ENCODE measurements around the gene MYBBP1A. TPM values are rescaled to one million over a fixed set of nuclear protein-coding genes. Genes with fewer than 3 reads are reported as not detected.

MYBBP1A gene
- total and polyA plus RNA-seq, 3 experiments from 2014 or later, result 34.1 to 157 (median 148) TPM

- Mint-ChIP-seq H3K4me1 (peaks cover 0 to 5% (median 1%) of the 10 kb centered on the region in 3 donors), H3K36me3 (peaks cover 0 to 1% (median 0%) of the 10 kb centered on the region in 3 donors), H3K27me3 (peaks cover 0 to 2% of the 10 kb centered on the region in 2 donors), H3K9me3 (no peaks in the 10 kb centered on the region), H3K4me3 (no peak overlapping the region), H3K27ac (no peak overlapping the region)
- no peak overlapping the region for H3K4me3 ChIP-seq (ENCODE audit: low read length)
- no peaks in the 10 kb centered on the region for H3K9me3 ChIP-seq (ENCODE audit: low read length)
- no peak for DNase-seq
- ChIA-PET POLR2A (no interaction called here), CTCF (no interaction called here)
- no peaks in the 10 kb centered on the region for H3K27me3 ChIP-seq (ENCODE audit: insufficient read depth, low read length, poor library complexity, severe bottlenecking)
- H3K4me1 ChIP-seq (ENCODE audit: insufficient read depth, low read length), result no peaks in the 10 kb centered on the region
- H3K36me3 ChIP-seq (ENCODE audit: insufficient read depth, low read length), result no peaks in the 10 kb centered on the region
- no peak overlapping the region for H3K27ac ChIP-seq (ENCODE audit: low read depth, low read length)
Measured at GRCh38 chr17:4515501-4515900, 39.7 kb downstream of the MYBBP1A start.

GRCh38 chr17:4514779-4515178, 40.4 kb downstream of the MYBBP1A start:
- Histone ChIP-seq H3K36me3 (ENCODE audit: insufficient read depth, low read length) (no peaks in the 10 kb centered on the region), H3K9me3 (ENCODE audit: low read length) (no peaks in the 10 kb centered on the region), H3K27me3 (ENCODE audit: insufficient read depth, low read length, poor library complexity, severe bottlenecking) (no peaks in the 10 kb centered on the region), H3K27ac (ENCODE audit: low read depth, low read length) (no peak overlapping the region), H3K4me3 (ENCODE audit: low read length) (no peak overlapping the region), H3K4me1 (ENCODE audit: insufficient read depth, low read length) (no peaks in the 10 kb centered on the region)
- DNase-seq, result no peak
- POLR2A ChIA-PET, result no interaction called here
- Mint-ChIP-seq H3K4me1 (peaks cover under 1 to 9% (median 2%) of the 10 kb centered on the region in 3 donors), H3K36me3 (peaks cover 0 to 1% (median 0%) of the 10 kb centered on the region in 3 donors), H3K27me3 (peaks cover 0 to 2% of the 10 kb centered on the region in 2 donors), H3K4me3 (no peak overlapping the region), H3K27ac (no peak overlapping the region), H3K9me3 (no peaks in the 10 kb centered on the region)
- CTCF ChIA-PET, result no interaction called here

- Mint-ChIP-seq H3K27ac (no peak overlapping the region), H3K36me3 (peaks cover 0 to 1% (median 0%) of the 10 kb centered on the region in 3 donors), H3K4me1 (peaks cover 6 to 15% (median 7%) of the 10 kb centered on the region in 3 donors), H3K4me3 (no peak overlapping the region), H3K27me3 (peaks cover 0 to 2% of the 10 kb centered on the region in 2 donors), H3K9me3 (no peaks in the 10 kb centered on the region)
- Histone ChIP-seq H3K36me3 (ENCODE audit: insufficient read depth, low read length) (no peaks in the 10 kb centered on the region), H3K4me1 (ENCODE audit: insufficient read depth, low read length) (peaks cover 5% of the 10 kb centered on the region), H3K9me3 (ENCODE audit: low read length) (no peaks in the 10 kb centered on the region), H3K4me3 (ENCODE audit: low read length) (no peak overlapping the region), H3K27ac (ENCODE audit: low read depth, low read length) (no peak overlapping the region), H3K27me3 (ENCODE audit: insufficient read depth, low read length, poor library complexity, severe bottlenecking) (no peaks in the 10 kb centered on the region)
- ChIA-PET CTCF (no interaction called here), POLR2A (no interaction called here)
- no peak for DNase-seq
Measured at GRCh38 chr17:4514206-4514605, 41.0 kb downstream of the MYBBP1A start.

GRCh38 chr17:4513113-4514032, 41.8 kb downstream of the MYBBP1A start:
- H3K4me1 ChIP-seq (ENCODE audit: insufficient read depth, low read length), result peaks cover 11% of the 10 kb centered on the region

GRCh38 chr17:4512156-4513112, 42.8 kb downstream of the MYBBP1A start:
- ChIA-PET CTCF (no interaction called here), POLR2A (no interaction called here)
- Mint-ChIP-seq H3K27ac (peak overlapping the region in 1 of 8 donors; percentile 11), H3K9me3 (no peaks in the 10 kb centered on the region), H3K27me3 (peaks cover 0 to 2% of the 10 kb centered on the region in 2 donors), H3K36me3 (no peaks in the 10 kb centered on the region), H3K4me3 (no peak overlapping the region), H3K4me1 (peaks cover 13 to 29% (median 20%) of the 10 kb centered on the region in 3 donors)
- Histone ChIP-seq H3K36me3 (ENCODE audit: insufficient read depth, low read length) (no peaks in the 10 kb centered on the region), H3K4me3 (ENCODE audit: low read length) (no peak overlapping the region), H3K27me3 (ENCODE audit: insufficient read depth, low read length, poor library complexity, severe bottlenecking) (no peaks in the 10 kb centered on the region), H3K9me3 (ENCODE audit: low read length) (no peaks in the 10 kb centered on the region), H3K4me1 (ENCODE audit: insufficient read depth, low read length) (peaks cover 11% of the 10 kb centered on the region), H3K27ac (ENCODE audit: low read depth, low read length) (no peak overlapping the region)
- no peak for DNase-seq

More at GRCh38 chr17:4513113-4514032, 41.8 kb downstream of the MYBBP1A start:
- H3K27ac Mint-ChIP-seq, result no peak overlapping the region
- ChIA-PET CTCF (no interaction called here), POLR2A (no interaction called here)
- no peak for DNase-seq
- no peak overlapping the region for H3K27ac ChIP-seq (ENCODE audit: low read depth, low read length)
- H3K9me3 ChIP-seq (ENCODE audit: low read length), result no peaks in the 10 kb centered on the region
- no peak overlapping the region for H3K4me3 Mint-ChIP-seq
- peaks cover 13 to 23% (median 14%) of the 10 kb centered on the region in 3 donors for H3K4me1 Mint-ChIP-seq
- no peak overlapping the region for H3K4me3 ChIP-seq (ENCODE audit: low read length)
- no peaks in the 10 kb centered on the region for H3K9me3 Mint-ChIP-seq
- peaks cover 0 to 1% (median 0%) of the 10 kb centered on the region in 3 donors for H3K36me3 Mint-ChIP-seq
- peaks cover 0 to 2% of the 10 kb centered on the region in 2 donors for H3K27me3 Mint-ChIP-seq
- no peaks in the 10 kb centered on the region for H3K27me3 ChIP-seq (ENCODE audit: insufficient read depth, low read length, poor library complexity, severe bottlenecking)
- no peaks in the 10 kb centered on the region for H3K36me3 ChIP-seq (ENCODE audit: insufficient read depth, low read length)

- Mint-ChIP-seq H3K4me1 (peaks cover 13 to 30% (median 20%) of the 10 kb centered on the region in 3 donors), H3K4me3 (no peak overlapping the region), H3K27ac (peak overlapping the region in 2 of 8 donors; percentile 14 to 87), H3K36me3 (no peaks in the 10 kb centered on the region), H3K9me3 (no peaks in the 10 kb centered on the region), H3K27me3 (peaks cover 0 to 2% of the 10 kb centered on the region in 2 donors)
- H3K27ac ChIP-seq (ENCODE audit: low read depth, low read length), result no peak overlapping the region
- H3K36me3 ChIP-seq (ENCODE audit: insufficient read depth, low read length), result no peaks in the 10 kb centered on the region
- H3K9me3 ChIP-seq (ENCODE audit: low read length), result no peaks in the 10 kb centered on the region
- ChIA-PET POLR2A (no interaction called here), CTCF (no interaction called here)
- no peak overlapping the region for H3K4me3 ChIP-seq (ENCODE audit: low read length)
- H3K27me3 ChIP-seq (ENCODE audit: insufficient read depth, low read length, poor library complexity, severe bottlenecking), result no peaks in the 10 kb centered on the region
- H3K4me1 ChIP-seq (ENCODE audit: insufficient read depth, low read length), result peaks cover 11% of the 10 kb centered on the region
- no peak for DNase-seq
Measured at GRCh38 chr17:4511199-4511932, 43.8 kb downstream of the MYBBP1A start.

- ChIA-PET POLR2A (no interaction called here), CTCF (no interaction called here)
- H3K36me3 Mint-ChIP-seq, result no peaks in the 10 kb centered on the region
- peaks cover 13 to 30% (median 20%) of the 10 kb centered on the region in 3 donors for H3K4me1 Mint-ChIP-seq
- Histone ChIP-seq H3K4me3 (ENCODE audit: low read length) (no peak overlapping the region), H3K9me3 (ENCODE audit: low read length) (no peaks in the 10 kb centered on the region), H3K4me1 (ENCODE audit: insufficient read depth, low read length) (peaks cover 11% of the 10 kb centered on the region), H3K27ac (ENCODE audit: low read depth, low read length) (no peak overlapping the region), H3K36me3 (ENCODE audit: insufficient read depth, low read length) (no peaks in the 10 kb centered on the region), H3K27me3 (ENCODE audit: insufficient read depth, low read length, poor library complexity, severe bottlenecking) (no peaks in the 10 kb centered on the region)
- no peaks in the 10 kb centered on the region for H3K9me3 Mint-ChIP-seq
- peak overlapping the region in 4 of 8 donors; percentile 3 to 40 (median 16) for H3K27ac Mint-ChIP-seq
- H3K27me3 Mint-ChIP-seq, result no peaks in the 10 kb centered on the region
- no peak for DNase-seq
- no peak overlapping the region for H3K4me3 Mint-ChIP-seq
Measured at GRCh38 chr17:4510618-4510941, 44.6 kb downstream of the MYBBP1A start.

All from CD8-positive, alpha-beta memory T cell (primary cell).